Measurements from ENCODE around the gene HIVEP1.
"Not testable (repeated sequence)": the region's sequence is repeated elsewhere in the genome, so short reads cannot be mapped to it uniquely, and the experiment has no call there.

HIVEP1 gene

DNA sequence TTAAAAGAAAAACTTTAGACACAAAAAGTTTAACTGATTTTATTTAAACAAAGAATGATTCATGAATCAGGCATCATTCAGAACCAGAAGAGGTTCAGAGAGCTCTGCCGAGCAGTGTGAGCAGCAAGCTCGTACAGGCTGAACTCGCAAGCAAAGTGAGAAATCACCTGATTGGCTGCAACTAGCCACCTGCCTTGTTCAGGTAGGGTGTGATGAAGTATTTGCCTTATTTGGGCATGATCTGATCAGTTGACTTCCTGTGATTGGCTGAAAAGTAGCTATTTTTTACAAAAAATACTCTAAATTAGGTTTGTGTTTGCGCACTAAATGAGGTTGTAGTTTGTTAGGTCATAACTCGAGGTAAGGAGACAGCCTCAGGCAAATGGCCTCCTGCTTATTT is 80.7 kb downstream of the HIVEP1 start:
- no peak for DNase-seq

DNA sequence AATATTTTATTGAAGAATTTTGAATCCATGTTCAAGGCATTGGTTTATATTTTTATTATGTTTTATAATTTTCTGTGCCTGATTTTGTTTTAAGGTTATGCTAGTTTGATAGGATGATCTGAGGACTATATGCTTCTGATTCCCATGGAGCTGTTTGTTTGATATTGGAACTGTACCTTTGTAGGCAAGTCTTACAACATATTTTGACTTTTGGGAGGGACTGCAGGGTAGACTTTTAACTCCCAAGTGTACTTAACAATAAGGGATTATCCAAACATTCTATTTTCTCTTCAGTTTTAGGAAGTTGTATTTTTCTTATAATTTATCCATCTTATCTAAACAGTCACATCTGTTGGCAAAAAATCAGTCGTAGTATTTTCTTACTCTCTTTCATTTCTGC is 82.6 kb downstream of the HIVEP1 start:
- no peak for DNase-seq

DNA sequence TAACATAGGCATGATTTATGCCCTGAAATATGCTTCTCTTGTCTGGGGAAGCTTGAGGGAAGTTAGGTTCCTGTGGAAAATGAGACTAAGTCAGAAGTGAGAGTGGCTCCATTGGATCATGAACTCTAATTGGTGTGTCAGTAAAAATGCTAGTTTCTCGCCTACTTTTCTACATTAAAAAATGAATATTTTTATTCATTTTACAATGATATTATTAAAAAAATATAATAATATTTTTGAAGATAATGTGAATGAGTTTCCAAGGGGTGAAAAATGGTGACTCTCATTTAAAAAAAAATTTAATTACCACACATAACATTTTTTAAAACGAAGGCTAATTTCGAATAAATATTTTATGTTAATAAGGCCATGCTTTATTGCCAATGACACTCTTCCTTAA is 84.2 kb downstream of the HIVEP1 start:
- no peak for DNase-seq

GRCh38 chr6:12097791-12098190 is 85.7 kb downstream of the HIVEP1 start:
- DNase-seq = no peak

DNA sequence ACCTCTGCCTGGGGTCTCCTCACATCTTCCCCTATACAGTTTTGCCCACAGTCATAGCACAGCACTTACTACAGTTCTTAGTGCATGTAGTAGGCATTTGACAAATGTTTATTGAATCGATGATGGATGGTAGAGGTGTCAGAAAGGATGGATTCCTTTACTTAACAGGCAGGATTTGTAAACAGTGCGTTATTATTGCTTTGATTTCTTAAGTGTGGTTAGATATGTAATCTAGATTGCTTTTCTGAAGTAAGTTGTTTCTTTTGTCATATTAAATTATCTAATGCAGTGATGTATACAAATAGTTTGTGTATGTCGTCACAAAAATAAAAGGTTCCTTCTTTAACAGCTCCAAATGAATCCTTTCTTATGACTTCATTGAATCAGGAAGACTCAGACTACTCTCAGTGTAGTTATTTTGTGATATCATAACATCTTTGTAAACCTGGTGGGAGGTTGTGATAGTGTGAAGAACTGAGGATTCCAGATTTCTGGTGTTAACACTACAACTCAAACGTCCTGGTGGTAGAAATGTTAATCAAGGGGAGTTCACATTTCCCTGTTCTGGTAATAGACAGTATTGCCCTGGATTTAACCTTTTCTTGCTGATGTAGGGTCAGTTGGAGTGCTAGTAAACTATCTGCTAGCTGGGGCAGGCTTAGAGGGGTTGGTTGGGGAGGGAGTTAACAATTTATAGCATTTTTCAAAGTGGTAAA is 87.7 kb downstream of the HIVEP1 start:
- DNase-seq = no peak

- no peak for DNase-seq
These were observed 88.9 kb downstream of the HIVEP1 start for GRCh38 chr6:12101048-12101447.

DNA sequence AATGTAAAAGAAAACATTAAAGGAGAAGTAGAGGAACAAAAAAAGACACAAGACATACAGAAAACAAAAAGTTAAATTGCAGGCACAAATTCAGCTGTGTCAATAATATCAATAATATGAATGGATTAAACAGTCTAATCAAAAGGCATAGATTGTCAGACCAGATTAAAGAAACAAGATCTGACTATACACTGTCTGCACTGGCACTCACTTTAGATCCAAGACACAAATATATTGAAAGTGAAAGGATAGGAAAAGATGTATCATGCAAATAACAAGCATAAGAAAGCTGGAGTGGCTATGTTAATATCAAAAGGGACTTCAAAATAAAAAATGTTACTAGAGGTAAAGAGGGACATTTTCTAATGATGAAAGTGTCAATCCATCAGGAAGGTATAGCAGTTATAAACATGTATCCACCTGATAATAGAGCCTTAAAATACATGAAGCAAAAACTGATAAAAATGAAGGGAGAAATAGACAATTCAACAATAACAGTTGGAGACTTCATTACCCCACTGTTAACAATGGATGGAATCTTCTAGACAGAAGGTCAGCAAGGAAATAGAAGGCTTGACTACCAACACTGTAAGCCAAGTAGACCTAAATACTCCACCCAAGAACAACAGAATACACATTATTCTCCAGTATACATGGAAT is 89.7 kb downstream of the HIVEP1 start:
- DNase-seq = no peak

DNA sequence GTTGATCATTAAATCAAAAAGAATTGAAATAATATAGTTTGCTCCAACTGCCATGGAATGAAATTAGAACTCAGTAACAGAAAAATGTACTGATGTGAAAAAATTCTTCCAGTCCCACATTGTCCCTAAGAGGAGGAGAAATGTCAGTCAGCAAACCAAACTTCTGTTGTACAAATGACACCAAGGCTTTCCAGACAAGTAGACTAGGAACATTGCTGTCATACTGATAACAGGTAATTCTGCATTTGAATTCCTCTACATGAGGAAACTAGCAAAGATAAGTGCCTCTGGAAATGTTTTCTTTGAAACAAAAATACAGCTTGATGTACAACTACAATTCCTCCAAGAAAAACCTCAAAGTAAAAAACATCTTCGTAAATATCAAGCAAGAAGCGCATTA is 90.2 kb downstream of the HIVEP1 start:
- DNase-seq = no peak

GRCh38 chr6:12103158-12103557 is 91.0 kb downstream of the HIVEP1 start:
- DNase-seq = no peak

DNA sequence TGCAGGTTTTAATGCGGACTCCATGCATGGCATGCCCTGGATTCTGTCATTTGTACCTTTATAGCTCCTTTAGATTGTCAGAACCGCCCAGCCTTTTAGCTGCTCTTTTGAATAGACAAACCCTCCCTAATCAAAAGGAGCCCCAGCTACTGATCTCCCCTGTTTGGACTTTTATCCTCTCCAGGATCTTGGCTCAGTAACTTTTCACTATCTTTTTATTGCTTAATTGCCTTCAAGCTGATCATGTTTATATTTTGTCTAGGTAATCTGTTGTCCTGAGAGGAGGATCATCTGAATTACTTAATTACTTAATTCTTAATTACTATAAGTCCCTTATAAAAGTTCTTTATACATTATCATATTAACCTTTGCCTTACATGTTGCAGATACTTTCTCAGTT is 93.2 kb downstream of the HIVEP1 start:
- DNase-seq = no peak

- not testable (repeated sequence) for DNase-seq
These were observed 96.3 kb downstream of the HIVEP1 start for GRCh38 chr6:12108376-12108775.

GRCh38 chr6:12110523-12111362 is 98.6 kb downstream of the HIVEP1 start:
- DNase-seq = no peak

DNA sequence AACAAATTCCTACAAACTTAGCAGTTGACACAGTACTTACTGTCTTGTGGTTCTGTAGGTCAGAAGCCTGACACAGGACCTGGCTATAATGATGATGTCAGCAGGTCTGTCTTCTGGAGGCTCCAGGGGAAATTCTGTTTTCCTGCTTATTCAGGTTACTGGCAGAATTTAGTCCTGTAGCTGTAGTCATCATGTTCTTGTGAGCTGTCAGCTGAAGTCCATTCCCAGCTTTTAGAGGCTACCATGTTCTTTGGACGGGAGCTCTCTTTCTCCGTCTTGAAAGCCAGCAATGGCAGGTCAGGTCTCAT is 99.2 kb downstream of the HIVEP1 start:
- DNase-seq = no peak

GRCh38 chr6:12112540-12113189 is 100.6 kb downstream of the HIVEP1 start:
- no peak for DNase-seq

DNA sequence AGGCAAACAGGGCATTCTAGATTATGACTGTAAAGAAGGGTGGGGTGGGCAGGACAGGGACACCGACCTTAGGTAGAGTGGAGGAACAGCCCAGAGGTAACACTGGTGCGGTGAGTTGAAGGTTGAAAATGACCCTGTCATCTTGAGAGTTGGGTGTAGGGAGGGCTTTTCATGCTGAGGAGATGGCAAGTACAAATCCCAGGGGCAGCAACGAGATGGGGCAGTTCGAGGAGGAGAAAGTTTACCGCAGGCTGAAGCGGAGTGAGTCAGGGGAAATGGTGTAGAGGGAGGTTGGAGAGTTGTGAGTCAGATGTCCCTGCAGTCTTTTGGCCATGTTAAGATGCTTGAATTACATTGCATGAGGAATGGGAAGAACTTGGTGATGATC is 101.1 kb downstream of the HIVEP1 start:
- peak; percentile 16 for DNase-seq

- DNase-seq = no peak
These were observed 102.0 kb downstream of the HIVEP1 start for GRCh38 chr6:12114055-12114503.

DNA sequence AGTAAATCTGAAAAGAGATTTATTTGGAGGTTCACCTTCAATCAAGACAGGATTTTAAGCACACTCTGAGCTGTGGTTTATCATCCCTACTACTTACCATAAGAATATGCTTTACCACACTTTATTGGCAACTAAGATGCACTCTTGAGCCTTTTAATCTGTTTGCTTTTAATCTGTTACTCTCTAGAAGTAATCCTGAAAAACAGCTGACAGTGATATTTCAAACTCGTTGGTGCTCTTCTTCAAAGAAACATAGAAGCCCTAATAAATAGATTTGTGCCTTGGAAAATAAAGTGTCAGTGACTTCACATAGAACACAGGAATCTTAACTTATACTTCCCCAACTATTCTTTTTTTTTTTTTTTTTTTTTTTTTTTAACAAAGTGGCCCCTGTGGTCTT is 102.9 kb downstream of the HIVEP1 start:
- no peak for DNase-seq

GRCh38 chr6:12115492-12115891 is 103.4 kb downstream of the HIVEP1 start:
- no peak for DNase-seq

DNA sequence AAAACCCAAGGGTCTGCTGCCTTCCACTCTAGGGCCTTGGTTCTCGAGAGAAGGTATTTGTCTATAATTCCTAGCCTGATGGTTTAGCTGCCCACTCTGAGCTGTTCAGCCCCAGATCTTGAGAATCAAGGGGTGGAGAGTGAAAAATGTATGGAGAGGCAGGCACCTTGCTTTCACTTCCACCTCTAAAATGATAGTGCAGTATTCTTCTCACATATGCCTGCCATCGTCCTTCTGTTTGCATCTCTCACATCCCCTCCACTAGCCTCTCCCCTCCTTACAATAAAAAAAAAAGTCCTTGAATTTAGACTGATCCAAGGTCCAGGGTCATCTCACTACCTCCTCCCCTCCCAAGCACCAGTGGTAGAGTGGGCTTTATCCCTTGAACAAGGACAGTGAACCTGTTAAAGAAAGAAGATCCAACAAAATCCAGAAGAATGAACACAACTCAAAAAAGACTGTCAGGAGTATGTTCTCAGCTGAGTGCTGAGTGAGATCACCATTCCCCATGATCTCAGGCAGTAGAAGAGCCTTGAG is 104.2 kb downstream of the HIVEP1 start:
- no peak for DNase-seq

DNA sequence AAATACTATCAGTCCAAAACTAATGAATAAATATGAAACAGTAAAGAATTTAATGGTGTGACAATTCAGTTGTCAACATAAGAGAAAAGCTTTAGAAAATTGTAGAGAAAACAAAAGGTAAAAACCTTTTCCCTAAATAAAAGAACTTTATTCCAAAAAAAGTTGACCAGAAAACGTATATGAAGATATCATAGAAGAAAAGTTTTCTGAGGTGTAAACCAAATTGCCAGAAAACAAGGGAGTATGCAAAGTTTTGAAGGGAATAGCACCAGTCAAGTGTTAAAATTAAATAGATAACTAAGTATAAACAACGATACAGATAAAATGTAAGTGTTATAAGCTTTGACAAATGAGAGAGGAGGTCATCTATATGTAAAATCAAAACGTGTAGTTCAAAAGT is 104.9 kb downstream of the HIVEP1 start:
- DNase-seq = no peak

GRCh38 chr6:12118607-12119006 is 106.5 kb downstream of the HIVEP1 start:
- no peak for DNase-seq

DNA sequence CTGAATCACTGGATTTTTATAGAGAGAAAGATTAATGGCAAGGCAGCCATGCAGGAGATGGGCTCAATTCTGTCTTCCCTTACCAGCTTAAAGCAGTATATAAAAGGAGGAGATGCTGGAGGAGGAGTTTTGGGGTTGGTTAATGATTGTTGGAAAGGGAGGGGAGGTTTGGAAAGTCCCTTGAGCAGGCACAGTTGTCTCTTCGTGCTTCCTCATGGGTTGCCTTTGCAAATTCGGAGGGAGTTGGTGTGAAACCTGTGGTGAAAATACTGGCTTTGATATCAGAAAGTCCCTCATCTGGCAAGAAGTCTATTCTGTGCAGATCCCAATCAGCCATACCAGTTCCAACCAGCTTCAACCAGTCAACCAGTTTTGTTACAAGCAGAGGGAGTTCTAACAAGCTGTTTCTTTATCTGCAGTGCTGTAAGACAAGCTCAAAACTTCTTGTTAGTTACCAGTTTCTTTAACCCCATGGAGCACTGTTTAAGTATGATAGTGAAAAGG is 107.0 kb downstream of the HIVEP1 start:
- peak; percentile 30 for DNase-seq

DNA sequence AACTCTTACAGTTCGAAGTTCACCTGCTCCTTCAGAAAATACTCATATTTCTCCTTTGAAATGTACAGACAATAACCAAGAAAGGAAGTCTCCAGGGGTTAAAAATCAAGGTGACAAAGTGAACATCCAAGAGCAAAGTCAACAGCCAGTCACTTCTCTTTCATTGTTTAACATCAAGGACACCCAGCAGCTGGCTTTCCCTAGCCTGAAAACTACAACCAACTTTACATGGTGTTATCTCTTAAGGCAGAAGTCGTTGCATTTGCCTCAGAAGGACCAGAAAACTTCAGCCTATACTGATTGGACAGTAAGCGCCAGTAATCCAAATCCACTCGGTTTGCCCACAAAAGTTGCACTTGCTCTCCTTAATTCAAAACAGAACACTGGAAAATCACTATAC is 113.3 kb downstream of the HIVEP1 start:
- DNase-seq = no peak
